ENCODE data around the gene TRIM14. TPM values are rescaled to one million over a fixed set of nuclear protein-coding genes. Genes with fewer than 3 reads are reported as not detected.

The TRIM14 gene
- total RNA-seq, 1 experiment from 2014 or later: 12.5 TPM

GRCh38 chr9:98045234-98046179 lies 73.5 kb downstream of the TRIM14 start:
- Histone ChIP-seq H2BK15ac (ENCODE audit: low read depth, low read length) (no peak overlapping the region), H4K8ac (replicated peaks; ENCODE audit: insufficient read length, low read depth, low read length) (no peak overlapping the region), H3K27ac (ENCODE audit: insufficient read length, low read depth, low read length) (no peak overlapping the region), H3K9ac (ENCODE audit: extremely low read depth, insufficient read length, low read length) (no peak overlapping the region), H3K27me3 (ENCODE audit: insufficient read depth, low read length) (no peaks in the 10 kb centered on the region), H3K23me2 (ENCODE audit: insufficient read length, low read depth, low read length, poor library complexity, severe bottlenecking) (no peaks in the 10 kb centered on the region), H2AK5ac (ENCODE audit: insufficient read length, low read length) (no peak overlapping the region), H4K91ac (ENCODE audit: insufficient read length, low read depth, low read length) (no peak overlapping the region), H2BK12ac (ENCODE audit: insufficient read length, low read depth, low read length) (no peak overlapping the region), H3K14ac (ENCODE audit: insufficient read depth, low read length) (no peak overlapping the region), H2BK20ac (ENCODE audit: low read depth, low read length, poor library complexity, severe bottlenecking) (no peak overlapping the region), H4K20me1 (ENCODE audit: control insufficient read depth, insufficient read depth, insufficient read length) (no peaks in the 10 kb centered on the region), H3K9me3 (ENCODE audit: control insufficient read depth, low read depth, low read length) (no peaks in the 10 kb centered on the region), H2BK5ac (ENCODE audit: insufficient read length, low read length) (no peak overlapping the region), H3K4me2 (ENCODE audit: insufficient read depth, insufficient read length, low read length) (no peak overlapping the region), H4K5ac (ENCODE audit: insufficient read length, low read depth, low read length) (no peak overlapping the region), H3K18ac (ENCODE audit: insufficient read length, low read depth, low read length) (no peak overlapping the region), H3K79me2 (ENCODE audit: insufficient read depth, low read length) (no peaks in the 10 kb centered on the region), H3K56ac (ENCODE audit: insufficient read length, low read depth, low read length) (no peak overlapping the region), H2BK120ac (ENCODE audit: low read depth, low read length, poor library complexity, severe bottlenecking) (no peak overlapping the region), H3K4ac (ENCODE audit: low read depth, low read length) (no peak overlapping the region), H3T11ph (ENCODE audit: low read length) (no peak overlapping the region), H3K4me1 (ENCODE audit: insufficient read depth, low read length) (no peaks in the 10 kb centered on the region; the same call in 1 of the 2 replicates), H3K23ac (ENCODE audit: insufficient read length, low read depth, low read length) (no peak overlapping the region), H3K79me1 (ENCODE audit: insufficient read depth, low read depth, low read length, poor library complexity, severe bottlenecking) (no peaks in the 10 kb centered on the region), H2AFZ (ENCODE audit: low read length) (no peak overlapping the region)
- Mint-ChIP-seq H3K4me1 (no peaks in the 10 kb centered on the region), H3K27me3 (ENCODE audit: low read depth) (peaks cover 2% of the 10 kb centered on the region; the same call in 1 of the 2 replicates), H3K4me3 (no peak overlapping the region), H3K27ac (no peak overlapping the region), H3K36me3 (ENCODE audit: insufficient read depth in 1 of 3, low read depth in 3 of 3) (no peaks in the 10 kb centered on the region), H3K9me3 (no peaks in the 10 kb centered on the region)
- DNase-seq: no peak
- no CpG with 5 or more reads among the region's 6 CpGs for WGBS (ENCODE audit: extremely low coverage, insufficient read length, low lambda C conversion rate)
- no peak for TF ChIP-seq CTCF (conservative IDR thresholded peaks at IDR 0.05)
